GM12865 (cell line): ENCODE data around the gene NDUFB11.
A peak's percentile ranks its signal among the peaks of the same experiment; 100 is the strongest.

ENCODE experiments used
- DNase-seq: peaks from one replicate; pipeline ENCODE4 v3.0.0; 2010; ENCODE audit warnings: low read depth
- H3K4me3 ChIP-seq: 2 replicates; pipeline ENCODE4 v1.5.1; 2011; ENCODE audit warnings: mild to moderate bottlenecking, low read depth, low read length, control low read depth
- TF ChIP-seq, protein P1 (sequence below): IDR thresholded peaks from 2 replicates; pipeline ENCODE4 v1.5.1; 2011; ENCODE audit warnings: low read length, control low read depth, low read depth, inconsistent platforms; ENCODE audit not compliant: insufficient read depth; ENCODE audit errors: missing control alignments

NDUFB11 gene

DNA sequence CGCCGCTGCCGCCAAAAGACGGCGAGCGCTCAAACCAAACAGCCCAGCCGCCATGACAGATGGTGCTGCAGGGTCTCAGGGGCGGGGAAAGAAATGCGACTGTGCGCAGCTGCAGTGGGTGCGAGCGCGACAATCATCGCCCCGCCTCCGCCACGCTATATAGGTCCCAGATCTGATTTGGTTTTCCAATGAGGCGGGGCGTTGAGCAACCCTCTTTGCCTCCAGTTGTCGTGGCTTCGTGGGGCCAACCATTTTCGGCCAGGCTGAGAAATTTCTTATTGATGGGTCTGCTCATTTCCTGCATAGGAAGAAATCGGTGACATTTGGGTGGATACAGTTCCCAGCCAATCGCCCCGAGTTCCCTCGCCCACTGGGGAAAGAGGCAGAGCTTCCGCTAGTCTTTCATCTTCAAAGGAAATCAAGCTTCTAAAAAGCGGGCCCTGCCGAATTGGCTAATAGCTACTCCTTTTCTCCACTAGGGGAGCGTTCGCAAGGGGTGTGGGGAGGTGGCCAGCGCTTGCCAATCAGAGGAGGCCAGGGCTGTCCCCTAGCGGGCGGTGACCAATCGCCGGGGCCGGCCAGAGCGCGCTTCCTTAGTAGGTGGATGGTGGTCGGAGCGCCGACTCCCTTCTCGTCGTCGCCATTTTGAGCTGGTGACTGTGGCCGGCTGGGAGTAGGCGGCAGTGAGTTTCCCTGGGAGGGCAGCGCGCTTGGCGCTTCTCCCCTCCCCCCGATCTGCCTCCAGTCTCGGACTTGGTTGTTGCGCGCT lies at the start of gene NDUFB11, which contains the start of gene RBM10:
Gene NDUFB11 (minus strand): TSS at position 77 of the 769 bp plus-strand sequence. CDS start 23 bp downstream, at position 54.
Gene RBM10 (plus strand): TSS at position 596 of the 769 bp plus-strand sequence. CDS start 2,261 bp downstream, outside the sequence.
- H3K4me3 ChIP-seq = peak within 1 kb of the TSS; percentile 85
- DNase-seq = peak; percentile 96
- TF ChIP-seq, protein P1, sequence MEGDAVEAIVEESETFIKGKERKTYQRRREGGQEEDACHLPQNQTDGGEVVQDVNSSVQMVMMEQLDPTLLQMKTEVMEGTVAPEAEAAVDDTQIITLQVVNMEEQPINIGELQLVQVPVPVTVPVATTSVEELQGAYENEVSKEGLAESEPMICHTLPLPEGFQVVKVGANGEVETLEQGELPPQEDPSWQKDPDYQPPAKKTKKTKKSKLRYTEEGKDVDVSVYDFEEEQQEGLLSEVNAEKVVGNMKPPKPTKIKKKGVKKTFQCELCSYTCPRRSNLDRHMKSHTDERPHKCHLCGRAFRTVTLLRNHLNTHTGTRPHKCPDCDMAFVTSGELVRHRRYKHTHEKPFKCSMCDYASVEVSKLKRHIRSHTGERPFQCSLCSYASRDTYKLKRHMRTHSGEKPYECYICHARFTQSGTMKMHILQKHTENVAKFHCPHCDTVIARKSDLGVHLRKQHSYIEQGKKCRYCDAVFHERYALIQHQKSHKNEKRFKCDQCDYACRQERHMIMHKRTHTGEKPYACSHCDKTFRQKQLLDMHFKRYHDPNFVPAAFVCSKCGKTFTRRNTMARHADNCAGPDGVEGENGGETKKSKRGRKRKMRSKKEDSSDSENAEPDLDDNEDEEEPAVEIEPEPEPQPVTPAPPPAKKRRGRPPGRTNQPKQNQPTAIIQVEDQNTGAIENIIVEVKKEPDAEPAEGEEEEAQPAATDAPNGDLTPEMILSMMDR = peak; percentile 59

DNA sequence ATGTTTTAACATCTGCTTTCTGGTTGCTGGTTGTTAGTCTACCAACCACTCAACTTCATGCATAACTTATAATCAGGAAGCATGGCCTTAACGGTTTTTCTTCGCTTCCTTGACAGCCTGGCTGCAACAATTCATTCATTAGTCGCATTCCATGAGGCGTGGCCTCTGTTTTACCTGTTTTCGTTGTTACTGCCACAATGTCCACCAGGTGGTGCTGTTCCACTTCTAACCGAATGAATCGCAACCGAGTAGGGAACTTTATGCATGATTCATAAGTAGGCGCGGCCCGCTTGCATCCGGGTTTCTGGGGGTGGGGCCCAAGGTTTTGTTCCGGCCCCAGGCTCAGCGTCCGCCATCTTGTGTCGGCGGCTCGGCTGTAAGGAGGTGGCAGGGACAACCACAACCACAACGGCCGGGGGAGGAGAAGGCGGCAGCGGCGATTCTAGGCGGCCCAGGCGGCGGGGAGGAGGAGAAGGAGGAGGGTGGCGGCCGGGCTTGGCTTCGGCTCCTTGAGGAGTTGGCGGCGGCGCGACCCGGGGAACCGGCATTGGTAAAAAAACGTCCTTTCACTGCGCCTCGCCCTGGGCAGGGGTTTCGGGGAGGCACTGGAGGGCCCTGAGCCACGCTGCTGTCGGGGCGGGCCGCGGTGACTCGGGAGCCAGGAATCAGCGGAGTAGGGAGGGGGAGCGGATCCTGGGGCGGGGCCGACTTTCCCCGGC lies 49.1 kb upstream of the NDUFB11 start, which contains the start of gene UBA1:
Gene UBA1 (plus strand): TSS at position 355 of the 719 bp plus-strand sequence. CDS start 4,974 bp downstream, outside the sequence.
- H3K4me3 ChIP-seq = peak within 1 kb of the TSS; percentile 80
- DNase-seq = peak; percentile 96
- TF ChIP-seq, protein P1 = peak; percentile 50

DNA sequence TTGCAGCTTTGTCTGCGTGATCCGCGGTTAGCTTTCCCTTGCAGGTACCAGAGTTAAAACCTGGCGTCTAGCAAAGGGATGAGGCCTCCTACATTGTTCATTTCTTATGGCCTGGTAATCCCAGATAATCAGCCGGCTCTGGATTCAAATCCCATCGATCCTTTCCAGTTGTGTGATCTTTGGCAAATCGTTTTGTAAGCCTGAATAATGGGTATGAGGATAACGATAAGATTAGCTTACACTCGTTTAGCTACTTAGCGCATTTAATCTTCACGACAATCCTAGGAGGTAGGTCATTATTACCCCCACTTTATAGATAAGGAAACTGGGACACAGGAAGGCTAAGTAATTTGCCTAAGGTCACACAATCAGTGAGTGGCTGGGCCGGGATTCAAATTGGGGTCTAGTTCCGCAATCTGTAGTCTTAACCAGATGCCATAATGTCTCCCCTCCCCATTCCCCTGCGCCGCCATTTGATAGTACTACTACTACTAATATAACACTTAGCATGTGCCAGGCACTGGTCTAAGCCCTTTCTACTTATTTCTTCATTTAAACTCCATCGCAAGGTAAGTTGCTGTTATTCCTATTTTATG lies 47.4 kb upstream of the NDUFB11 start:
- DNase-seq = no peak
- peak overlapping the region; percentile 87 for H3K4me3 ChIP-seq
- TF ChIP-seq, protein P1 = no peak

DNA sequence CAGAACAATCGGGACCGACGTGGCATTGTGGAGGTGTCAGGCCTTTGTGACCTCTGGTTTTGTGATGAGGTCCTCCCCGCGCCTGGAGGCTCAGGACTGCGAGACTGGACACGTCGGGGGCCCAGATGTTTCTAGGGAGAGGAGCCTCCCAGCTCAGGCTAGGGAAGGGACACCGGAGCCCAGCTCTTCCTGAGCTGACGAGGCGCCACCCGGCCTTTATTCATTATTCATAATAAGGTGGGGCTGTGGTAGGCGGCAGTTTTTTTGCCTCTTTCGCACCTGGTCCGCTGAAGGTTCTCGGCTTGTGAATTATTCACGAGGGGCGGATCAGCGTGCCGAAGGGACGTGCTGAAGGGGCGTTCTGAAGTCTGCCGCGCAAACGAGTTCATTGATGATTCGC lies 46.8 kb upstream of the NDUFB11 start:
- H3K4me3 ChIP-seq = peak overlapping the region; percentile 87
- DNase-seq = peak; percentile 58
- TF ChIP-seq, protein P1 = no peak

DNA sequence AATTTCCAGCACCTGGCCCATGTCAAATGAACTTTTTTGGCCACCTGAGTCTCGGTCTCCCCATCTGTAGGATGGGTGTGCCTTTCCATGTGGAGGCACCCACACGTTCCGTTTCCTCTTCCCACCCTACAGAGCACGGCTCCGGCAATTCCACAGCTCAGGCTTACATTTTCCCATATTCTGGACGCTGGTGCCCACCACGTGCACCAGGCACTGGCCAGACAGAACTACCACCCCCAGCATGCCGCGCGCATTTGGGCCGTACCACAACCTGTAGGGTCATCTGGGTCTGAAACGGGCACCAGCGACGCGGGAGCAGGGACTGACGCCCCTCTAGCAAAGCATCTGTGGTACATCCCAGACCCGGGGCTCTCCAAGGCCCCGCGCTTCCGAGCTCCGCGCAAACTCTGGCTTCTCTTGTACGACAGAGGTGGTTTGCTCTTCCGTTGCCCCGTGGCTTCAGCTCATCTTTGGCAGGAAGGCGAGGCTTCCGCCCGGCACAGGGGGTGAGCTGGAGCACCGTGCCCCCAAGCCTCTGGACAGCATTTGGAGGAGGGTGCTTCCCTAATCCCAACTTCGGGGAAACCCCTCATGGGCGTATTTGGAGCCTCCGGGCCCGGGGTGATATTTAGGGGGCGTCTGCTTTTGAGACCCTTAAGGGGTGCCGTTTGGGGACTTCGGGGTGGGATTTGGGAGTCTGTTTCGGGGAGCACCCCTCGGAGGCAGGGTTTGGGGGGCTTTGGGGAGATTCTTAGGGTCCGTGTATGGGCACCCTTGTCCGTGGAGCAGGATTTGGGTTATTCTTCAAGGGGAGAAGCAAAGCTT lies 46.2 kb upstream of the NDUFB11 start:
- peak overlapping the region; percentile 87 for H3K4me3 ChIP-seq
- DNase-seq = peak; percentile 96
- TF ChIP-seq, protein P1 = no peak

DNA sequence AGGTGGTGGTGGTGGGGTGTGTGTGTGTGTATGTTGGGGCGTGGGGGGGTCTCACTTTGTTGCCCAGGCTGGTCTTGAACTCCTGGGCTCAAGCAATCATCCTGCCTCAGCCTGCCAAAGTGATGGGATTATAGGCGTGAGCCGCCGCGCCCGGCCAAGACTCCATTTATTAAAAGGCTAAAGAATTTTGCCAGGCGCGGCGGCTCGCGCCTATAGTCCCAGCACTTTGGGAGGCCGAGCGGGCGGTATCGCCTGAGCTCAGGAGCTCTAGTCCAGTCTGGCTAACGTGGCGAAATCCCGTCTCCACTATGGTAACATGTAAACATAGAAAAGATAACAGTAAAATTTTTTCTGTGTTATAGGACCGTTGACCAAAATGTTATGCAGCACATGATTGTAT lies 45.4 kb upstream of the NDUFB11 start:
- no peak overlapping the region for H3K4me3 ChIP-seq
- TF ChIP-seq, protein P1 = no peak
- DNase-seq = no peak
